Mesendoderm (in vitro differentiated cells): ENCODE measurements around the gene CCDC120.

Source experiments
- DNase-seq: peaks from one replicate; pipeline ENCODE4 v3.0.0; 2013
- H2AK5ac ChIP-seq: 2 replicates; pipeline ENCODE4 v1.6.1; 2013; ENCODE audit warnings: low read length, inconsistent platforms
- H2BK120ac ChIP-seq: 2 replicates; pipeline ENCODE4 v1.6.1; 2013; ENCODE audit warnings: low read depth, mild to moderate bottlenecking, low read length, moderate library complexity, mixed read lengths
- H2BK15ac ChIP-seq: replicated peaks from 2 replicates; pipeline ENCODE4 v1.6.1; 2013; ENCODE audit warnings: low read depth, mild to moderate bottlenecking, moderate library complexity
- H2BK5ac ChIP-seq: 2 replicates; pipeline ENCODE4 v1.6.1; 2013; ENCODE audit warnings: low read length, inconsistent platforms
- H3K18ac ChIP-seq: 2 replicates; pipeline ENCODE4 v1.6.1; 2013; ENCODE audit warnings: mild to moderate bottlenecking, low read length, mixed read lengths
- H3K23ac ChIP-seq: one replicate; pipeline ENCODE4 v1.6.1; 2013; ENCODE audit warnings: low read length
- H3K27ac ChIP-seq: 2 replicates; pipeline ENCODE4 v1.5.1; 2013; ENCODE audit warnings: low read depth, mild to moderate bottlenecking, inconsistent platforms, low read length, moderate library complexity
- H3K27me3 ChIP-seq: 2 replicates; pipeline ENCODE4 v1.6.1; 2013; ENCODE audit warnings: low read length, control low read depth, mild to moderate bottlenecking, inconsistent platforms; ENCODE audit not compliant: insufficient read depth, poor library complexity
- H3K36me3 ChIP-seq: 2 replicates; pipeline ENCODE4 v1.6.1; 2013; ENCODE audit warnings: low read length, inconsistent platforms; ENCODE audit not compliant: control insufficient read depth, insufficient read depth
- H3K4ac ChIP-seq: one replicate; pipeline ENCODE4 v1.6.1; 2013; ENCODE audit warnings: low read depth, mild to moderate bottlenecking, low read length, moderate library complexity
- H3K4me1 ChIP-seq: 2 replicates; pipeline ENCODE4 v1.6.1; 2013; ENCODE audit warnings: low read depth, low read length, inconsistent platforms; ENCODE audit not compliant: control insufficient read depth
- H3K4me2 ChIP-seq: 2 replicates; pipeline ENCODE4 v1.6.1; 2013; ENCODE audit warnings: low read length
- H3K4me3 ChIP-seq: 2 replicates; pipeline ENCODE4 v1.5.1; 2013; ENCODE audit warnings: mild to moderate bottlenecking, low read length
- H3K56ac ChIP-seq: one replicate; pipeline ENCODE4 v1.6.1; 2013; ENCODE audit warnings: low read length
- H3K79me1 ChIP-seq: 2 replicates; pipeline ENCODE4 v1.6.1; 2013; ENCODE audit warnings: low read length, inconsistent platforms
- H3K79me2 ChIP-seq: 2 replicates; pipeline ENCODE4 v1.6.1; 2013; ENCODE audit warnings: mild to moderate bottlenecking, low read length; ENCODE audit not compliant: control insufficient read depth, insufficient read depth
- H3K9ac ChIP-seq: 2 replicates; pipeline ENCODE4 v1.6.1; 2013; ENCODE audit warnings: low read length, inconsistent platforms
- H4K5ac ChIP-seq: one replicate; pipeline ENCODE4 v1.6.1; 2013; ENCODE audit warnings: low read length
- H4K8ac ChIP-seq: one replicate; pipeline ENCODE4 v1.6.1; 2013; ENCODE audit warnings: low read depth, mild to moderate bottlenecking, control low read depth, low read length, moderate library complexity
- WGBS: extraction: QIAGEN DNeasy Blood & Tissue Kit; methylation state at CpG from one replicate; pipeline ENCODE4 v1.1.7; 2013; ENCODE audit warnings: low lambda C conversion rate, missing lambda C conversion rate; ENCODE audit not compliant: insufficient coverage; ENCODE audit errors: extremely low coverage; 5-methylcytosine and 5-hydroxymethylcytosine counted together

CCDC120 gene

GRCh38 chrX:49037883-49038475 is 20.8 kb upstream of the CCDC120 start:
- no peak overlapping the region for H2BK5ac ChIP-seq
- no peaks in the 10 kb centered on the region for H3K27me3 ChIP-seq
- peaks cover 3% of the 10 kb centered on the region for H3K36me3 ChIP-seq
- H4K8ac ChIP-seq: no peak overlapping the region
- no peak overlapping the region for H2AK5ac ChIP-seq
- no peak overlapping the region for H3K4me3 ChIP-seq
- H3K27ac ChIP-seq: no peak overlapping the region
- H3K4me2 ChIP-seq: no peak overlapping the region
- peaks cover 4% of the 10 kb centered on the region for H3K4me1 ChIP-seq
- H2BK120ac ChIP-seq: no peak overlapping the region
- H2BK15ac ChIP-seq: no peak overlapping the region
- H4K5ac ChIP-seq: no peak overlapping the region
- H3K79me2 ChIP-seq: peaks cover 9% of the 10 kb centered on the region
- no peak overlapping the region for H3K23ac ChIP-seq
- no peak overlapping the region for H3K4ac ChIP-seq
- H3K56ac ChIP-seq: no peak overlapping the region
- no CpG with 5 or more reads among the region's 15 CpGs for WGBS
- H3K18ac ChIP-seq: no peak overlapping the region
- no peaks in the 10 kb centered on the region for H3K79me1 ChIP-seq
- DNase-seq: no peak
- no peak overlapping the region for H3K9ac ChIP-seq

GRCh38 chrX:49039598-49040375 is 19.0 kb upstream of the CCDC120 start:
- Histone ChIP-seq H3K36me3 (peaks cover 3% of the 10 kb centered on the region), H3K18ac (peak overlapping the region; percentile 82), H4K5ac (no peak overlapping the region), H3K27ac (peak overlapping the region; percentile 97), H3K56ac (peak overlapping the region; percentile 86), H3K79me2 (peaks cover 9% of the 10 kb centered on the region), H2BK120ac (peak overlapping the region; percentile 6), H3K4ac (peak overlapping the region; percentile 85), H3K9ac (peak overlapping the region; percentile 62), H4K8ac (no peak overlapping the region), H3K4me1 (peaks cover 4% of the 10 kb centered on the region), H2AK5ac (peak overlapping the region; percentile 88), H3K23ac (peak overlapping the region; percentile 89), H3K4me2 (peak overlapping the region; percentile 40), H3K4me3 (no peak overlapping the region), H2BK15ac (no peak overlapping the region), H3K27me3 (no peaks in the 10 kb centered on the region), H3K79me1 (no peaks in the 10 kb centered on the region), H2BK5ac (peak overlapping the region; percentile 96)
- DNase-seq: peak; percentile 99
- no CpG with 5 or more reads among the region's 9 CpGs for WGBS

- no peaks in the 10 kb centered on the region for H3K27me3 ChIP-seq
- peak overlapping the region; percentile 44 for H3K9ac ChIP-seq
- peaks cover 3% of the 10 kb centered on the region for H3K36me3 ChIP-seq
- H3K4me2 ChIP-seq: peak overlapping the region; percentile 40
- H3K4ac ChIP-seq: no peak overlapping the region
- no peak for DNase-seq
- H2BK5ac ChIP-seq: no peak overlapping the region
- peak overlapping the region; percentile 71 for H3K18ac ChIP-seq
- peak overlapping the region; percentile 56 for H4K8ac ChIP-seq
- no peak overlapping the region for H3K4me3 ChIP-seq
- no peaks in the 10 kb centered on the region for H3K79me1 ChIP-seq
- H3K27ac ChIP-seq: peak overlapping the region; percentile 93
- H4K5ac ChIP-seq: no peak overlapping the region
- no peak overlapping the region for H2AK5ac ChIP-seq
- H3K23ac ChIP-seq: no peak overlapping the region
- no peak overlapping the region for H2BK15ac ChIP-seq
- H3K56ac ChIP-seq: peak overlapping the region; percentile 49
- H2BK120ac ChIP-seq: no peak overlapping the region
- H3K79me2 ChIP-seq: peaks cover 9% of the 10 kb centered on the region
- no CpG with 5 or more reads among the region's 7 CpGs for WGBS
- H3K4me1 ChIP-seq: peaks cover 4% of the 10 kb centered on the region
These were observed 18.3 kb upstream of the CCDC120 start for GRCh38 chrX:49040376-49040955.

- no peak overlapping the region for H2BK120ac ChIP-seq
- H3K4ac ChIP-seq: peak overlapping the region; percentile 97
- H4K8ac ChIP-seq: no peak overlapping the region
- peaks cover 4% of the 10 kb centered on the region for H3K4me1 ChIP-seq
- WGBS: no CpG with 5 or more reads among the region's 10 CpGs
- no peak overlapping the region for H3K23ac ChIP-seq
- H3K27me3 ChIP-seq: no peaks in the 10 kb centered on the region
- peak overlapping the region; percentile 87 for H3K27ac ChIP-seq
- peak overlapping the region; percentile 58 for H3K4me3 ChIP-seq
- DNase-seq: peak; percentile 75
- no peaks in the 10 kb centered on the region for H3K79me1 ChIP-seq
- H4K5ac ChIP-seq: no peak overlapping the region
- peak overlapping the region; percentile 79 for H3K9ac ChIP-seq
- H3K18ac ChIP-seq: peak overlapping the region; percentile 82
- H2BK15ac ChIP-seq: no peak overlapping the region
- H3K36me3 ChIP-seq: peaks cover 3% of the 10 kb centered on the region
- peaks cover 9% of the 10 kb centered on the region for H3K79me2 ChIP-seq
- no peak overlapping the region for H2AK5ac ChIP-seq
- peak overlapping the region; percentile 82 for H3K56ac ChIP-seq
- H2BK5ac ChIP-seq: no peak overlapping the region
- peak overlapping the region; percentile 70 for H3K4me2 ChIP-seq
These were observed 16.8 kb upstream of the CCDC120 start for GRCh38 chrX:49041744-49042580.

GRCh38 chrX:49042581-49043219 is 16.1 kb upstream of the CCDC120 start:
- Histone ChIP-seq H3K27me3 (no peaks in the 10 kb centered on the region), H3K9ac (peak overlapping the region; percentile 79), H3K4me1 (peaks cover 4% of the 10 kb centered on the region), H3K56ac (peak overlapping the region; percentile 82), H3K79me2 (peaks cover 9% of the 10 kb centered on the region), H2BK15ac (no peak overlapping the region), H2BK5ac (no peak overlapping the region), H3K79me1 (no peaks in the 10 kb centered on the region), H3K4ac (peak overlapping the region; percentile 97), H2BK120ac (no peak overlapping the region), H3K4me2 (peak overlapping the region; percentile 70), H4K5ac (no peak overlapping the region), H3K18ac (peak overlapping the region; percentile 90), H3K27ac (peak overlapping the region; percentile 87), H3K4me3 (peak overlapping the region; percentile 58), H4K8ac (no peak overlapping the region), H2AK5ac (no peak overlapping the region), H3K36me3 (peaks cover 2% of the 10 kb centered on the region), H3K23ac (no peak overlapping the region)
- WGBS: no CpG with 5 or more reads among the region's 29 CpGs
- DNase-seq: no peak
